NOMO-1 treated with dmso at 0.1 percent for 144 hours (cell line): ENCODE data around the gene CBX8.

ENCODE experiments used
- DNase-seq: peaks from one replicate; lab custom pipeline; 2025; ENCODE audit not compliant: unreplicated experiment; lab: John Stamatoyannopoulos, UW

The CBX8 gene

GRCh38 chr17:79835953-79836509 is 39.2 kb upstream of the CBX8 start:
- no peak for DNase-seq

- DNase-seq: no peak
Observed at GRCh38 chr17:79835470-79835899, 38.6 kb upstream of the CBX8 start.

DNA sequence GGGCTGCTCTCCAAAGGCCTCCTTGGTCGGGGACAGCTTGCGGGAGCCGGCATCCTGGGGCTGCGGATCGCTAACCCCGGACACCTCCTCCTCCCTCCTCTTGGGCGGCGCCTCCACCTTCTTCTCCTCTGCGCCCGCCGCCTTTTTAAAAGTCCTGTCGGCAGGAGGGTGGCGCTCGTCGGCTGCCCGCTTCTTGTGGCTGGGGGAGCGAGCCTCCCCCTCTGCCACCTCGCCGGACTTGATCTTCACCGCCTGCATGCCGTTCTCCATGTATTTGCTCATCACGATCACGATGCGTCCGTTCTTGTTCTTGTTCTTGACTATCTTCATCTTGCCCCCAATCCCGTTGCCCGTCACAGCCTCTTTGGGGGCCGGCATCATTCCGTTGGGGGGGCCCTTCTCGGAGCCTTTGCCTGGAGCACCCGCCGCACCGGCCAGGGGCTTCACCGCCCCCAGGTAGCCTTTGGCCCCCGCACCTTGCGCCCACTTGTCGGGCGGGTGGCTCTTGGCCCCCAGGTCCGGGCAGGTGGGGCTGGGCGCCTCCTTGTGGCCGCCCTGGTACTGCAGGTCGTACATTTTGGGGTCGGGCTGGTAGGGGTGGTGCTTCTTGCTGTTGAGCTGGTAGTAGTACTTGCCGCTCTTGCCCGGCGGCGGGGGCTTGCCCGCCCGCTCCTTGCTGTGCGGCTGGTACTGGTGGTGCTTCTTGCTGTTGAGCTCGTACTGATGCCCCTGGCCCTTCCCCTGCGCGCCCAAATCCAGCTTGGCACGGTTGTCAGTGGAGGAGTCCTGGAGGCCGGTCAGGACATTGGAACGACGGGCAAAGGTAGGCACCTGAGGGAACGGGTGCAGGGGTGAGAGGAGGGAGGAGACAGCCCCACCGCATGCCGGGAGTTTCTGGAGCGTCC is 37.9 kb upstream of the CBX8 start:
- DNase-seq: no peak

DNA sequence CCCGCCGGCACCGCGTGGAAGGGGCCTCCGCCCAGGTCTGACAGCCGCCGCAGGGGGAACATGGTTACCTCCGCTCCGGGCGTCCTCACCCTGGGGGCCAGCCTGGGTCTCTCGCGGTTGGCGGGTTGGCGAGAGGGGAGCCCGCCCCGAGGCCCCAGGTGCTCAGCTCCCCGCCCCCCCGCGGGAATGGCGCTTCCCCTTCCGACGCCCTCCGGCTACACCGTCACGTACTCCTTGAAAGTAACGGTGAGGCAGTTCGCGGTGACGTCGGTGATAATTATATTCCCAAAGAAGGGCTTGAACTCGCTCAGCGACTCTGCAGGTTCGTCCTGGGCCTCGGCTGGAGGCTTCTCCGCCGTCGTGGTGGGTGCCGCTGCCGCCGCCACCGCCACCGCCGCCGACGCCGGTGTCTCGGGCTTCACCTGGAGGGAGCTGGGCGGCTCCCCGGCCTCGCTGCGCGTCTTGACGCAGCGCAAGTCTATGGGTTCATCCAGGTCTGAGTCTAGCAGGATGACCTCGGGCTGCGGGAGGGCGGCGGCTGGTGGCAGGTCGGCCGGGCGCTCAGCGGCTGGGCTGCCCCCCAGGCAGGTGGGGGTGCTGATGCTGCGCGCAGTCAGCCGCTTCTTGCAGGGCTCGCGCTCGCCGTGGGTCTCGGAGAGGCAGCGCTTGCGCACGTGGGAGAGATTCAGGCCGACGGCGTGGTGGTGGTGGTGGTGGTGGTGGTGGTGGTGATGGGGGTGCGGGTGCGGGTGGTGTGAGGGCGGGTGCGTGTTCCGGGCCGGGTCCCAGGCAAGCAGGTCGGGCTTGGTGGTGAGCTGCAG is 37.1 kb upstream of the CBX8 start:
- no peak for DNase-seq

- DNase-seq: no peak
Observed at GRCh38 chr17:79833110-79833450, 36.2 kb upstream of the CBX8 start.

- DNase-seq: no peak
Observed at GRCh38 chr17:79832218-79833109, 35.6 kb upstream of the CBX8 start.

DNA sequence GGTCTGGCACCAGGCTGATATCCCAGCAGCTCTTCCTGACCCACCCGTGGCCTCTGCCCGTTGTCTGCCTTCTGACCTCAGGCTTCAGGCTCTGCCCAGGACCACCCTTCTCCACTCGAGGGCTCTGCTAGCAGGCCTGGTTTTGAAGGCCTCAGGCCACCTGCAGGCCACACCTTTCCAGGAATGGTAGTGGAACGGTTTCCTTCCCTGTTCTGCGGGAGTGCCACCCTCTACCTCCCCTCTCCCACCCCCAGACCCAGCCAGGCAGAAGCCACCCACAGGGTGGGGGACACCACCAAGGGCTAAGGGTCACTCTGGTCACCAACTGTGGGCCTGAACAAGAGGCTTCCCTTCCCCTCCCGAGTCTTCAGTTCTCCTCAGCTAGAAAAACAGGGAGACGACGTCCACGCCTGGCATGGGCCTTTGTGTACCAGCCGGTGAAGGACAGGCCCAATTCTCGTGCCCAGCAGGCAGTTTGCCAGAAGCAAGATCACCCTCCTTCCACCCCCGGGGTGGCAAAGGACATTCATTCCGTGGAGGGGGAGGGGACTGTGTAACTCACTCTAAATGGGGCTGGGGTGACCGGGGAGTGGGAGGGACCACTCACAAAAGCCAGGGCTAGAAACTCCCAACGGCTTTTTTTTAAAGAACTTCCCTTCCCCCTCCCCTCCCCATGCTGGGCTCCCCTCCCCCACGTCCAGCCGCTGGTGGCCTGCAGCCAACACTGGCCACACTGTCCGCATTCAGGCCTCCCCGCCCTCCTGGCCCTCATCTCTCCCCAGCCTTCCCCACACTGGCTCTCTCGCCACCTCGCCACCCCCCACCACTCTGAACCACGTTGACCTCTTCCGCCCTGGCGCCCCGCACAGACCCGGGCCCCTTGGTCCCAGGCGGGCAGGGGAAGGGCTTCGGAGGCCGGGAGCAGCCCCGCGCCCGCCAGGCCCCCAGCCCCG is 34.7 kb upstream of the CBX8 start:
- DNase-seq: no peak

DNA sequence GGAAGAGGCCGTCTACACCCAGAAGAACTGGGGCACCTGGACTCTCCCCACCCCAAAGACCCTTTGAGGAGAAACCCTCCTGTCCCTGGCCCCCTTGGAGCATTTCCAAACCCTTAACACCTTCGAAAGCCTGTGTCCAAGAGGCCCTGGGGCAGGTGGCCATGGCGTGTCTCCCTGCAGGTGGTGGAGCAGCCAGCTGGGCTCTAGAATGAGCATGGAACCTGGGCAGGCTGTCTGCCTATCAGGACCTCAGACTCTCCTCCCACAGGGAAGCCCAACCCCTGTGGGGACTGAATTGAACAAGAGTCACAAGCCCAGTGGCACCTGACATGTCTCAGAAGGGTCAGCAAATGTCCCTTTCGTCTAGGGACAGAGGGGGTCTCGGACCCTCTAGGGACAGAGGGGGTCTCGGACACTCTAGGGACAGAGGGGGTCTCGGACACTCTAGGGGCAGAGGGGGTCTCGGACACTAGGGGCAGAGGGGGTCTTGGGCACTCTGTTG is 33.9 kb upstream of the CBX8 start:
- DNase-seq: no peak

GRCh38 chr17:79830303-79830702 is 33.4 kb upstream of the CBX8 start:
- no peak for DNase-seq

DNA sequence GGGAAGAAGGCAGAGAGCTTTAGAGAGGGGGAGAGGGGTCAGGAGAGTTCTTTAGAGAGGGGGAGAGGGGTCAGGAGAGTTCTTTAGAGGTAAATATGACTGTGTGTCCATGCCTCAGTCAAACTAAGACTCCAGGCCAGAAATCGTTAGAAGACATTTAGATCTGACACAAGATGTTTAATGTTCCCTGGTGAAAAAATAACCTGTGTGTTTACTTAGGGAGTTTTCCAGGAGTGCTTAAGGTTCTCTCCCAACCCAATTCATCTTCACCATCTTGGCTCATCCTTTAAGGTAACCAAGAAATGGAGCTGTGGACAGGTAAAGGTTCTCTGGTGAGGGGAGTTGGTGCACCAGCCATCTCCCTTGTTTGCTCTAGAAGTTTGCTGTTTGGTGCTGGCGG is 32.6 kb upstream of the CBX8 start:
- DNase-seq: no peak

DNA sequence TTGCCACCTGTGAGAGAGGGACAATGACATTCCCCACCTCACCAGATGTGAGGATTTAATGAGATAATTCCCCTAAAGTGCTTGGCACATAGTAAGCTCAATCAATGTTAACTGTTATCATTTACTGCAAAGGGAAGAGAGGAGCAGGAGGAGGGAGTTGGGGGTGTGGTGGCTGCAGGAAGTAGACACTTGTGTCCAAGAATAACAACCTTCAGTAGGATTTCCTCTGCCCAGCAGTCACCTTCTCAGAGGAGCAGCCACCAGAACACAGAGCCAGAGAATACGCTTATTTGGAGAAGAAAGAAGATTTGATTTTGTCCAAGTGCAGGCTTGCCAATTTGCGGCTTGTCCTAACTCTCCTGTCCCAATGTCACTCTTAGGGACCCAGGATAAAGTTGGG is 32.1 kb upstream of the CBX8 start:
- DNase-seq: no peak

GRCh38 chr17:79826841-79827578 is 30.1 kb upstream of the CBX8 start:
- no peak for DNase-seq

- peak; percentile 67 for DNase-seq
Observed at GRCh38 chr17:79826204-79826680, 29.4 kb upstream of the CBX8 start.

- no peak for DNase-seq
Observed at GRCh38 chr17:79825580-79825921, 28.7 kb upstream of the CBX8 start.

- no peak for DNase-seq
Observed at GRCh38 chr17:79824893-79825579, 28.2 kb upstream of the CBX8 start.

DNA sequence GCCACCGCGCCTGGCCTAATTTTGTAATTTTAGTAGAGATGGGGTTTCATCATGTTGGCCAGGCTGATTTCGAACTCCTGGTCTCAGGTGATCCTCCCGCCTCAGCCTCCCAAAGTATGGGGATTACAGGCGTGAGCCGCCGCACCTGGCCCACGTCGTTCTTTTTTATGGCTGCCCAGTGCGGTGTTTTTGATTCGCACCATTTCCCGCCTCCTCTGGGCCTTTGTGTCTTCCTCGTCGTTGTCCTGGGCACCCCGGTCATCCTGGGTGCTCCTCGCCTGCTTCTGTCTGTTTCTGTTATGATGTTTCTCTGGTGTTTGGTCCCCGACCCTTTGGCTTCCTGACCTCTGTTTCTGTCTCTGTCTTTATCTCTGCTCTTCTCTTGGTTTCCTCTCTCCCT is 27.4 kb upstream of the CBX8 start:
- no peak for DNase-seq

GRCh38 chr17:79822583-79823124 is 25.8 kb upstream of the CBX8 start:
- DNase-seq: no peak
